ENCODE data around the gene ATP2C1.

DNA sequence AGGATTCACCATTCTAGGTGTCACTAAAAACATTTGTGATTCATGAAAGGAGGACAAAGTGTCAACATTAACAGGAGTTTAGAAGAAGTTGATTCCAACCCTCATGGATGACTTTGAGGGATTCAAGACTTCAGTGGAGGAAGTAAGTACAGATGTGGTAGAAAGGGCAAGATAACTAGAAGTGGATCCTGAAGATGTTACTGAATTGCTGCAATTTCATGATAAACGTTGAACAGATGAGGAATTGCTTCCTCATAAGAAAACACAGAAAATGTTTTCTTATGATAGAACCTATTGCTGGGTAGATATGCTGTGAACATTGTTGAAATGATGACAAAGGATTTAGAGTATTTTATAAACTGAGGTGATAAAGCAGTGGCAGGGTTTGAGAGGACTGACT lies 23.5 kb upstream of the ATP2C1 start:
- TF ChIP-seq, protein P1, sequence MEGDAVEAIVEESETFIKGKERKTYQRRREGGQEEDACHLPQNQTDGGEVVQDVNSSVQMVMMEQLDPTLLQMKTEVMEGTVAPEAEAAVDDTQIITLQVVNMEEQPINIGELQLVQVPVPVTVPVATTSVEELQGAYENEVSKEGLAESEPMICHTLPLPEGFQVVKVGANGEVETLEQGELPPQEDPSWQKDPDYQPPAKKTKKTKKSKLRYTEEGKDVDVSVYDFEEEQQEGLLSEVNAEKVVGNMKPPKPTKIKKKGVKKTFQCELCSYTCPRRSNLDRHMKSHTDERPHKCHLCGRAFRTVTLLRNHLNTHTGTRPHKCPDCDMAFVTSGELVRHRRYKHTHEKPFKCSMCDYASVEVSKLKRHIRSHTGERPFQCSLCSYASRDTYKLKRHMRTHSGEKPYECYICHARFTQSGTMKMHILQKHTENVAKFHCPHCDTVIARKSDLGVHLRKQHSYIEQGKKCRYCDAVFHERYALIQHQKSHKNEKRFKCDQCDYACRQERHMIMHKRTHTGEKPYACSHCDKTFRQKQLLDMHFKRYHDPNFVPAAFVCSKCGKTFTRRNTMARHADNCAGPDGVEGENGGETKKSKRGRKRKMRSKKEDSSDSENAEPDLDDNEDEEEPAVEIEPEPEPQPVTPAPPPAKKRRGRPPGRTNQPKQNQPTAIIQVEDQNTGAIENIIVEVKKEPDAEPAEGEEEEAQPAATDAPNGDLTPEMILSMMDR (IDR thresholded peaks at IDR 0.05 in 8 of 11, conservative IDR thresholded peaks at IDR 0.05 in 3 of 11): no peak
- TF ChIP-seq POLR2AphosphoS5 (IDR thresholded peaks at IDR 0.05) (no peak), POLR2A (IDR thresholded peaks at IDR 0.05) (no peak)
